Measurements from ENCODE around the gene TNC. TPM values are rescaled to one million over a fixed set of nuclear protein-coding genes. Genes with fewer than 3 reads are reported as not detected.
"Not testable (repeated sequence)": the region's sequence is repeated elsewhere in the genome, so short reads cannot be mapped to it uniquely, and the experiment has no call there.

The TNC gene
- total RNA-seq, 4 donors from 2014 or later, result 8.5 to 75.1 (median 45.4) TPM

DNA sequence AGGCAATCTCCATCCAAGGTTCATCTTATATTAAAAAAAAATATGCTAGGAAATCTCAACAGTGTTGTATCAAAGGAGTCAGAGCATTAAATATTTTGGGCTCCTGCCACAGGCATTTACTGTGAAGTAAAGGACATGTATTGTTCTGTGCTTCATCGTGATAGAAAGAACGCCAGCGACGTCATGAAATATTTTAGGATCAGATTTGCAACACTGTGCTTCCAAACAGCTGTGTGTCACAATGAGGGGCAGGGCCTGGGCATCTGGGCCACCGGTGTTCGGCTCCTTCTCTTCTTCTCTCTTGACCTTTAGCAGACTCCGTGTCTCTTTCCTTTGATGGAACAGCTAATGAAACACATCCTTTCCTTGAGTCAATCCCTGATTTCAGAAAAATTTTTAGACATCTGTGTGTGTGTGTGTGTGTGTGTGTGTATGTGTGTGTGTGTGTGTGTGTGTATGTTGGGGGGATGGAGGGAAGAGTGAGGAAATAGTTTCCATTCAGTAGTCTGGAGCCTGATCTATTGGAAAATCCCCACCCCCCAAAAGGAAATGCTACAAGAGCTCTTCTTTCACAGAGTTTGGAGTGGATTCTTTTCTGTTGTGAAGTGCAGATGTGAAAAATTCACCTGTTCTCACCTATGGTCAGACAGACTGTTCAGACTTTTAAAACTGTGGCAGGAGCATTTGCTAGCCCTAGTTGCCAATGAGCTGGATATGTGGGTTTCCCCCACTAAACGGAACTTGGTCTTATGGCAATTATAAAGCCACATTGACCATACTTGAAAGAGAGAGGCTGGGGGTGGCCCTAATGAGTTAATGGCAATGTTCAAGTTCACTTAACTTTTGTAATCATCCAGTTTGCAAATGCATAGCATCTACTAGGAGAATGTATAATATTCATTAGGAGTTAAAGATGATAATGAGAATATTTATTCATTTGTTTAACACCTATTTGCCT lies 18.1 kb upstream of the TNC start:
- Histone ChIP-seq H3K4me1 (peaks cover 0 to 9% (median 7%) of the 10 kb centered on the region in 3 donors), H3K36me3 (no peaks in the 10 kb centered on the region), H3K9me3 (no peaks in the 10 kb centered on the region), H3K4me3 (no peak overlapping the region), H3K27me3 (no peaks in the 10 kb centered on the region), H3K27ac (peak overlapping the region in 1 of 4 donors; percentile 33)
- 52 to 58% methylated on average over 8 of the region's 8 CpGs for WGBS, 2 donors
- intact Hi-C loops (cut with DNase I), result no loop called here
- TF ChIP-seq POLR2A (IDR thresholded peaks at IDR 0.05) (no peak), CTCF (IDR thresholded peaks at IDR 0.05) (no peak)
- DNase-seq, result no peak

DNA sequence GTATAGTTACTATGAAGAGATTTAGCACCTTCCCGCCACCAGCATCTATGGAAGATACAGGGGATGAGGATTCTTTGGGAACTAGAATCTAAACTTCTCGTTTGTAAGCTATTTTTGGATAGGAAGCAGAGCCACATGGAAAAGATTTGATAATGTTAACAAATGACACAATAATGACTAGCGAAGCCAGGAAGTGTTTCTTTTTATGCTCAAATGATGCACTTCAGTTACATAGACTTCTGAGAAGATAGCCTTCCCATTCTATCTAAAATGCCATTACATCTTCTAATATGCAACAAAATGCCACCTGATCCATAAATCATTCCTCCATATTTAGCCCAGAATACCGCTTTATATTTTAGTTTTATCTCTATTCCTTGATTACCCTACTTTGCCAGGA lies 17.0 kb upstream of the TNC start:
- no peaks in the 10 kb centered on the region for H3K27me3 ChIP-seq
- H3K4me1 ChIP-seq, result peaks cover 0 to 9% (median 7%) of the 10 kb centered on the region in 3 donors
- WGBS, 2 donors, result 63% methylated on average over 4 of the region's 4 CpGs
- DNase-seq, result no peak
- TF ChIP-seq CTCF (IDR thresholded peaks at IDR 0.05) (no peak), POLR2A (IDR thresholded peaks at IDR 0.05) (no peak)
- no peaks in the 10 kb centered on the region for H3K36me3 ChIP-seq
- H3K4me3 ChIP-seq, result no peak overlapping the region
- intact Hi-C loops (cut with DNase I), result no loop called here
- H3K9me3 ChIP-seq, result no peaks in the 10 kb centered on the region
- H3K27ac ChIP-seq, result peak overlapping the region in 1 of 4 donors; percentile 33

GRCh38 chr9:115133649-115134048 lies 15.7 kb upstream of the TNC start:
- Histone ChIP-seq H3K36me3 (no peaks in the 10 kb centered on the region), H3K4me3 (no peak overlapping the region), H3K9me3 (no peaks in the 10 kb centered on the region), H3K27ac (no peak overlapping the region), H3K27me3 (no peaks in the 10 kb centered on the region), H3K4me1 (peaks cover 0 to 9% (median 7%) of the 10 kb centered on the region in 3 donors)
- TF ChIP-seq CTCF (IDR thresholded peaks at IDR 0.05) (no peak), POLR2A (IDR thresholded peaks at IDR 0.05) (no peak)
- 58 to 70% methylated on average over 2 of the region's 2 CpGs for WGBS, 2 donors
- DNase-seq, result no peak
- intact Hi-C loops (cut with DNase I), result no loop called here

DNA sequence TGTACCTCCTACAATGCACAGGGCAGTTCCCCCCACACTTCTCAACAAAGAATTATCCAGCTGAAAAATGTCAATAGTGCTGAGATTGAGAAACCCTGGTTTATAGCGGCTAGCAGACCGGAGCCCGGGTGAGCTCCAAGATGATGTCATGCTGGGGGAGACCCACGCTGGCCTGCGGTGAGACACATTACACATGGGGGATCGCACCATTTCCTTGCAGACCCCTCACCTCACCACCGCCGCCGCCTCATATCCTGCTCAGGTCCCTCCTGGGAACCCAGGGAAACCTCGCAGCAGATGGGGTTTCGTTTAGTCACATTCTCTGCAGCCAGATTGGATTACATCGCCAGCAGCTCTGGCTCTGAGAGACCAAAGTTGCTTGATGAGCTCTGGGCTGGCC lies 14.7 kb upstream of the TNC start:
- TF ChIP-seq POLR2A (IDR thresholded peaks at IDR 0.05) (no peak), CTCF (IDR thresholded peaks at IDR 0.05) (no peak)
- Histone ChIP-seq H3K27ac (peak overlapping the region in 1 of 4 donors; percentile 21), H3K27me3 (no peaks in the 10 kb centered on the region), H3K9me3 (no peaks in the 10 kb centered on the region), H3K36me3 (no peaks in the 10 kb centered on the region), H3K4me1 (peaks cover under 1 to 13% (median 10%) of the 10 kb centered on the region in 3 donors), H3K4me3 (peak overlapping the region in 1 of 4 donors; percentile 35)
- WGBS, 2 donors, result 61 to 79% methylated on average over 6 to 11 of the region's 12 CpGs
- no peak for DNase-seq
- intact Hi-C loops (cut with DNase I), result no loop called here

GRCh38 chr9:115130176-115130575 lies 12.2 kb upstream of the TNC start:
- no peak overlapping the region for H3K27ac ChIP-seq
- H3K4me3 ChIP-seq, result no peak overlapping the region
- 55 to 72% methylated on average over 3 of the region's 3 CpGs for WGBS, 2 donors
- TF ChIP-seq CTCF (IDR thresholded peaks at IDR 0.05) (no peak), POLR2A (IDR thresholded peaks at IDR 0.05) (no peak)
- intact Hi-C loops (cut with DNase I), result no loop called here
- no peaks in the 10 kb centered on the region for H3K27me3 ChIP-seq
- peaks cover 0 to 4% (median 0%) of the 10 kb centered on the region in 3 donors for H3K9me3 ChIP-seq
- DNase-seq, result no peak
- peaks cover 5 to 14% (median 11%) of the 10 kb centered on the region in 3 donors for H3K4me1 ChIP-seq
- no peaks in the 10 kb centered on the region for H3K36me3 ChIP-seq

DNA sequence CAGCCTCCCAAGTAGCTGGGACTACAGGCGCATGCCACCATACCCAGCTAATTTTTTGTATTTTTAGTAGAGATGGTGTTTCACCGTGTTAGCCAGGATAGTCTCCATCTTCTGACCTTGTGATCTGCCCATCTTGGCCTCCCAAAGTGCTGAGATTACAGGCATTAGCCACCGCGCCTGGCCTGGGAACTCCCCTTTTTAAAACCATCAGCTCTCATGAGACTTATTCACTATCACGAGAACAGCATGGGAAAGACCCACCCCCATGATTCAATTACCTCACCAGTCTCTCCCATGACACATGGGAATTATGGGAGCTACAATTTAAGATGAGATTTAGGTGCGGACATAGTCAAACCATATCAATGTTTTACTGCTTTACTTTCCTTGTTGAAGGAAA lies 10.8 kb upstream of the TNC start:
- H3K27me3 ChIP-seq; intact Hi-C loops (cut with DNase I); H3K36me3 ChIP-seq; H3K27ac ChIP-seq; H3K9me3 ChIP-seq; H3K4me3 ChIP-seq; DNase-seq: not testable (repeated sequence)
- 67 to 85% methylated on average over 6 of the region's 6 CpGs for WGBS, 2 donors
- H3K4me1 ChIP-seq, result peaks cover 5 to 12% (median 10%) of the 10 kb centered on the region in 3 donors
